OCI-LY7 (cell line): ENCODE results near the gene TMEM30B.

Experiments used
- CTCF ChIP-seq: fragments of 200-600 bp; sonication (generic); conservative IDR thresholded peaks from 2 replicates; pipeline ENCODE4 v1.5.1; 2014; ENCODE audit warnings: mild to moderate bottlenecking, antibody characterized with exemption, low read length, moderate library complexity, mixed read lengths
- EZH2phosphoT487 ChIP-seq: fragments of 200-600 bp; sonication (generic); IDR thresholded peaks from 2 replicates; pipeline ENCODE4 v1.6.1; 2018; ENCODE audit warnings: low read depth, borderline replicate concordance, mild to moderate bottlenecking, mixed run types, antibody characterized with exemption, low read length, moderate library complexity, mixed read lengths

GRCh38 chr14:61268812-61269211, 12.3 kb downstream of the TMEM30B start:
- TF ChIP-seq CTCF (no peak), EZH2phosphoT487 (no peak)
